ENCODE results near the gene KLHL17. TPM values are rescaled to one million over a fixed set of nuclear protein-coding genes. Genes with fewer than 3 reads are reported as not detected.

KLHL17 gene
- total RNA-seq, 5 donors from 2014 or later (not counting 1 experiment from before 2014, with no cell fraction given): 17.5 to 45.3 (median 37.1) TPM

DNA sequence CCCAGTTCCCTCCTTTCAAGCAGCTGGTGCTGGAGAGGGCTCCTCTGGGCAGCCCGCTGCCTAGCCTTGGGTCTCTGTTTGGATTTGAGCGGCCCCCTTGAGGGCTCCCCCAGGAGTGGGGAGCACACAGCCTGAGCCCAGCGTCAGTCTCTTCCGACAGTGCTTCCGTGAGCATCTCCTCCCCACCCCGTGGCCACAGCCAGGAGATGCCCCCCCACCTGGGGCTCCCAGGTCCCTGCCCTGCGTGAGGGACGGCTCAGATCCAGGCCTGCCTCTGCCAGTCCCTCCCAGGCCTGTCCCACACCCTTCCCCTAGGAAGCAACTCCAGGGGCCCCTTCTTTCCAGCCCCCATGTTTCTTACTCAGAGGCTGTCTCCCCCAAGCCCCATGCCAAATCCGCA lies 33.1 kb upstream of the KLHL17 start:
- H3K27me3 Mint-ChIP-seq: peaks cover 13 to 45% of the 10 kb centered on the region in 2 donors
- H3K9me3 ChIP-seq: no peaks in the 10 kb centered on the region
- ATAC-seq (replicated peaks in 1 of 4): no peak
- H3K4me1 Mint-ChIP-seq: peaks cover 5 to 17% (median 13%) of the 10 kb centered on the region in 3 donors
- peaks cover 7 to 28% of the 10 kb centered on the region in 2 experiments for H3K4me1 ChIP-seq (ENCODE audit: control insufficient read depth in 1 of 2, extremely low read depth in 1 of 2, insufficient read depth in 2 of 2, low read length in 2 of 2)
- ChIA-PET CTCF (no interaction called here), POLR2A (no interaction called here)
- 57% methylated on average over 5 of the region's 9 CpGs for WGBS (ENCODE audit: insufficient coverage)
- no peak overlapping the region for H3K4me3 ChIP-seq (ENCODE audit: control insufficient read depth in 1 of 2, extremely low read depth in 1 of 2, low read length in 1 of 2)
- no peaks in the 10 kb centered on the region for H3K36me3 ChIP-seq (ENCODE audit: control insufficient read depth in 2 of 2, extremely low read depth in 1 of 2, insufficient read depth in 1 of 2, low read length in 1 of 2)
- H3K4me3 Mint-ChIP-seq: no peak overlapping the region
- H3K9me3 Mint-ChIP-seq: no peaks in the 10 kb centered on the region
- H3K27me3 ChIP-seq (replicated peaks in 1 of 2; ENCODE audit: control insufficient read depth in 2 of 2, extremely low read depth in 1 of 2, insufficient read depth in 2 of 2, low read length in 1 of 2): peaks cover 6 to 67% of the 10 kb centered on the region in 2 experiments
- H3K36me3 Mint-ChIP-seq: no peaks in the 10 kb centered on the region
- H3K27ac ChIP-seq (ENCODE audit: low read length): no peak overlapping the region
- H3K27ac Mint-ChIP-seq: no peak overlapping the region
- DNase-seq: no peak

DNA sequence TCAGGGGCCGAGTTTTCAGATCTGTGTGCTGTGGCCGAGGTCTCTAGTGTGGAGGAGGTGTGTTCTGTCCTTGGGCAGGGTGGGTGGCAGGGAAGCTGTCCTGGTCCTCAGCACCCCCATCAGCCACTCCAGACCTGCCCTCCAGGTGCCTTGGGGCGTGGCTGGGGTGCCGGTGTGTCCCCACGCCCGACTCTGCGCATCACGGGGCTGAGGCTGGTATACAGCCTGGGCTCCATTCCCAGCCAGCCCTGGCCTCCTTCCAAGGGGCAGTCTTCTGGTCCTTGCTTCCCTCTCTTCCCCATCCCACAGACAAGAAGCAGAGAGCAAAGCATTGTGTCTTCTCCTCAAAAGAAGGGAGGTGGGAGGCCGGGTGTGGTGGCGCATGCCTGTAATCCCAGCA lies 32.6 kb upstream of the KLHL17 start:
- H3K4me3 Mint-ChIP-seq: no peak overlapping the region
- Histone ChIP-seq H3K27ac (ENCODE audit: low read length) (no peak overlapping the region), H3K4me3 (ENCODE audit: control insufficient read depth in 1 of 2, extremely low read depth in 1 of 2, low read length in 1 of 2) (no peak overlapping the region), H3K4me1 (ENCODE audit: control insufficient read depth in 1 of 2, extremely low read depth in 1 of 2, insufficient read depth in 2 of 2, low read length in 2 of 2) (peaks cover 7 to 23% of the 10 kb centered on the region in 2 experiments), H3K36me3 (ENCODE audit: control insufficient read depth in 2 of 2, extremely low read depth in 1 of 2, insufficient read depth in 1 of 2, low read length in 1 of 2) (no peaks in the 10 kb centered on the region), H3K27me3 (replicated peaks in 1 of 2; ENCODE audit: control insufficient read depth in 2 of 2, extremely low read depth in 1 of 2, insufficient read depth in 2 of 2, low read length in 1 of 2) (peaks cover 6 to 67% of the 10 kb centered on the region in 2 experiments), H3K9me3 (no peaks in the 10 kb centered on the region)
- WGBS (ENCODE audit: insufficient coverage): 78% methylated on average over 6 of the region's 10 CpGs
- peaks cover 5 to 14% (median 13%) of the 10 kb centered on the region in 3 donors for H3K4me1 Mint-ChIP-seq
- H3K36me3 Mint-ChIP-seq: no peaks in the 10 kb centered on the region
- DNase-seq: no peak
- POLR2A ChIA-PET: no interaction called here
- ATAC-seq (replicated peaks in 1 of 4): no peak
- H3K27me3 Mint-ChIP-seq: peaks cover 12 to 39% of the 10 kb centered on the region in 2 donors
- CTCF ChIA-PET: no interaction called here
- no peak overlapping the region for H3K27ac Mint-ChIP-seq
- H3K9me3 Mint-ChIP-seq: no peaks in the 10 kb centered on the region

DNA sequence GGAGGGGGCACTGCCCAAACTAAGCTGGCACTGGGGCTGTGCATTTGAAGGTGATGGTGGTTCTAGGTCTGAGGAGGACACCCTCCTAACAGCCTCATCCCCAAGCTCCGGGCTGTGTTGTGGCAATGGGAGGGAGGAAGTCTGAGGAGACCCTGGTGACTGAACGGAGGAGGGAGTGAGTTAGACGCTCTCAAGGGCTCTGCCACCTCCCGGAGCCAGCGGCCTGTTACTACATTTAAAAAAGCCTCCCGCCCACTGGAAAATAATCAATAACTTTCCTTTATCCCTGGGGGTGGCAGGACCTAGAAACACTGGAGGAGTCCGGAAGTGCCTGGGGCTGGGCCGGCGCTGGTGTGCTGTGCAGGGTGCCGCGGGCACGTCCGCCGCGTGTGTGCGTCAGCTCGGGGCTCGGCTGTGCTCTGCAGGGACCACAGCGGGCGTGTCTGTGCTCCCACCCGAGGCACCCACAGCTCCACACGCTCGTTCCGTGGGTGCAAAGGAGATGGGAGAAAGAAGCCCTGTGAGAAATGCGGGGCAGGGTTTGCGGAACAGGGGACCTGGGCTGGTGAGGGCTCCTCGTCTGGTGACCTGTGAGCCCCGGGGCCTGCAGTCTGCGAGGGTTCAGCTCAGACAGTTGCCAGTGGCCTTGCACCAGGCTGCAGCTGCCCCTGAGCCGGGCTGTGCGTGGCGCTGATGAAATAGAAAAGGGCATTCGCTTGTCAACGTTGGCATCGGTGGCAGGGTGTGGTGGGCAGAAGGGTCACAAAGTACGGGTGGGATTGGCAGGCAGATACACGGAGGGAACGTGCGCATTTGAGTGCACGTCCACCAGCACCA lies 31.3 kb upstream of the KLHL17 start:
- peaks cover 12 to 40% of the 10 kb centered on the region in 2 donors for H3K27me3 Mint-ChIP-seq
- DNase-seq: no peak
- Histone ChIP-seq H3K27ac (ENCODE audit: low read length) (no peak overlapping the region), H3K9me3 (no peaks in the 10 kb centered on the region), H3K36me3 (ENCODE audit: control insufficient read depth in 2 of 2, extremely low read depth in 1 of 2, insufficient read depth in 1 of 2, low read length in 1 of 2) (no peaks in the 10 kb centered on the region), H3K4me1 (ENCODE audit: control insufficient read depth in 1 of 2, extremely low read depth in 1 of 2, insufficient read depth in 2 of 2, low read length in 2 of 2) (peaks cover 0 to 14% of the 10 kb centered on the region in 2 experiments), H3K27me3 (replicated peaks in 1 of 2; ENCODE audit: control insufficient read depth in 2 of 2, extremely low read depth in 1 of 2, insufficient read depth in 2 of 2, low read length in 1 of 2) (peaks cover 4 to 70% of the 10 kb centered on the region in 2 experiments), H3K4me3 (ENCODE audit: control insufficient read depth in 1 of 2, extremely low read depth in 1 of 2, low read length in 1 of 2) (no peak overlapping the region)
- ChIA-PET CTCF (interaction anchor here in 1 of 2 donors (0.5 kb wide), 1 partner anchor 25 kb away, joined by 3 read pairs; no protein-coding TSS in a partner anchor), POLR2A (no interaction called here)
- no peak overlapping the region for H3K4me3 Mint-ChIP-seq
- no peaks in the 10 kb centered on the region for H3K9me3 Mint-ChIP-seq
- no peak for ATAC-seq (replicated peaks in 1 of 4)
- H3K36me3 Mint-ChIP-seq: no peaks in the 10 kb centered on the region
- peaks cover 5 to 8% (median 7%) of the 10 kb centered on the region in 3 donors for H3K4me1 Mint-ChIP-seq
- WGBS (ENCODE audit: insufficient coverage): 87% methylated on average over 32 of the region's 40 CpGs
- H3K27ac Mint-ChIP-seq: no peak overlapping the region

DNA sequence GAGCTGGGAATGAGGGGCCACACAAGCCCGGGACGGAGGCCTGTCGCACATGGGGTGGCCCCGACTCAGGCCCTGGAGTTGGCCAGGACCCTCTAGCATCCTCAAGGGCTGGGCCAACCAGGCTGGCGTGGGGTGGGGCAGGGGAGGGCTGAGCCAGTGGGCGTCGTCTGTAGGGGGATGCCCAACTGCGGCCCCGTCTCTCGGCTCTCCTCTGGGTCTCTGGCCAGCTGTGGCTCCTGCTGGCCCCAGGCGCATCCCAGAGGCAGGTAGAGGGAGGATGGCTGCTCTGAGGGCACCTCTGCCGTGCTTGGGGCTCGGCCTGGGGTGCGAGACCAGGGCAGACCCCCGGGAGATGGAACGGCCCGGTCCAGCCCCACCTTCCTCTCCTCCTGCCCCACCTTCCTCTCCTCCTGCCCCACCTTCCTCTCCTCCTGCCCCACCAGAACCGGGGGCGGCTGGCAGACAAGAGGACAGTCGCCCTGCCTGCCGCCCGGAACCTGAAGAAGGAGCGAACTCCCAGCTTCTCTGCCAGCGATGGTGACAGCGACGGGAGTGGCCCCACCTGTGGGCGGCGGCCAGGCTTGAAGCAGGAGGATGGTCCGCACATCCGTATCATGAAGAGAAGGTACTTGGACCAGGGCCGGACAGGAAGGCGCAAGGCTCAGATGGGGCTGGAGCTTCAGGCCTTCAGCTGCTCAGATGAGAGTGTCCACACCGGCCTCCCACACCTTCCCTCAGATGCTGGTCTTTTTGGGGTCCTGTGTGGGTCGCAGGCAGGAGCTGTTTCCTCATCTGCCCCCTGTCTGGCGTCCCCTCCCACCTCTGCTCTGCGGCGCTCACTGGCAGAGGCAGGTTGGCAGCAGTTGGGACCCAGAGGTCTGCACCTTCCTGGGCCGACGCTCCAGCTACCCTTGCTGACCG lies 30.4 kb upstream of the KLHL17 start:
- peaks cover 4 to 67% of the 10 kb centered on the region in 2 experiments for H3K27me3 ChIP-seq (replicated peaks in 1 of 2; ENCODE audit: control insufficient read depth in 2 of 2, extremely low read depth in 1 of 2, insufficient read depth in 2 of 2, low read length in 1 of 2)
- H3K36me3 Mint-ChIP-seq: no peaks in the 10 kb centered on the region
- H3K27ac Mint-ChIP-seq: no peak overlapping the region
- no peaks in the 10 kb centered on the region for H3K9me3 Mint-ChIP-seq
- peaks cover 0 to 12% of the 10 kb centered on the region in 2 experiments for H3K4me1 ChIP-seq (ENCODE audit: control insufficient read depth in 1 of 2, extremely low read depth in 1 of 2, insufficient read depth in 2 of 2, low read length in 2 of 2)
- DNase-seq: no peak
- H3K9me3 ChIP-seq: no peaks in the 10 kb centered on the region
- H3K4me1 Mint-ChIP-seq: peaks cover 5 to 10% (median 9%) of the 10 kb centered on the region in 3 donors
- no peaks in the 10 kb centered on the region for H3K36me3 ChIP-seq (ENCODE audit: control insufficient read depth in 2 of 2, extremely low read depth in 1 of 2, insufficient read depth in 1 of 2, low read length in 1 of 2)
- H3K27me3 Mint-ChIP-seq: peaks cover 15 to 42% of the 10 kb centered on the region in 2 donors
- POLR2A ChIA-PET: no interaction called here
- H3K4me3 ChIP-seq (ENCODE audit: control insufficient read depth in 1 of 2, extremely low read depth in 1 of 2, low read length in 1 of 2): no peak overlapping the region
- CTCF ChIA-PET: interaction anchor here in 1 of 2 donors (0.5 kb wide), 1 partner anchor 26 kb away, joined by 3 read pairs; no protein-coding TSS in a partner anchor
- H3K27ac ChIP-seq (ENCODE audit: low read length): no peak overlapping the region
- ATAC-seq (replicated peaks in 1 of 4): no peak
- H3K4me3 Mint-ChIP-seq: no peak overlapping the region
- 83% methylated on average over 34 of the region's 40 CpGs for WGBS (ENCODE audit: insufficient coverage)

DNA sequence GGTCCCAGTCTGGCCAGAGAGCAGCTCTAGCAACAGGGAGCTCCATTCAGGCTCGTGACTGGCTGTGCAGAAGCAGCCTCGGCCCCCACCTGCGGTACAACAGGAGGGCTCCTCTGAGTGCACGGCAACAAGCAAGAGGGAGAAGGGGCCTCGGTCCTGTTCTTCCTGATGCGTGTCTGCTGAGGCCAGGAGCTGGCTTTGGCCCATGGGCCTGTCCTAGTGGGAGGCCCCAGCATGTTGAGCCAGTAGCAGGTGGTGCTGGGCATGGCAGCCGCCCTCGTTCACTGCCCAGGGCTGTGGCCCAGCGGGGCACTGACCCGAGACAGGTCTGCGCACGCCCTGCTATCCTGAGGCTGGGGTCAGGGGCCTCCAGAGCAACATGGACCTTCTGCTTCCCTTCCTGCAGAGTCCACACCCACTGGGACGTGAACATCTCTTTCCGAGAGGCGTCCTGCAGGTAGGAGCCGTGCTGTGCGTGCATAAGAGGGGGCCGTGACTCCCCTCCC lies 29.7 kb upstream of the KLHL17 start:
- POLR2A ChIA-PET: no interaction called here
- H3K36me3 Mint-ChIP-seq: no peaks in the 10 kb centered on the region
- Histone ChIP-seq H3K36me3 (ENCODE audit: control insufficient read depth in 2 of 2, extremely low read depth in 1 of 2, insufficient read depth in 1 of 2, low read length in 1 of 2) (no peaks in the 10 kb centered on the region), H3K9me3 (no peaks in the 10 kb centered on the region), H3K4me1 (ENCODE audit: control insufficient read depth in 1 of 2, extremely low read depth in 1 of 2, insufficient read depth in 2 of 2, low read length in 2 of 2) (peaks cover 0 to 14% of the 10 kb centered on the region in 2 experiments), H3K4me3 (ENCODE audit: control insufficient read depth in 1 of 2, extremely low read depth in 1 of 2, low read length in 1 of 2) (no peak overlapping the region), H3K27ac (ENCODE audit: low read length) (no peak overlapping the region), H3K27me3 (replicated peaks in 1 of 2; ENCODE audit: control insufficient read depth in 2 of 2, extremely low read depth in 1 of 2, insufficient read depth in 2 of 2, low read length in 1 of 2) (peaks cover 4 to 70% of the 10 kb centered on the region in 2 experiments)
- DNase-seq: no peak
- H3K4me1 Mint-ChIP-seq: peaks cover 5 to 10% (median 10%) of the 10 kb centered on the region in 3 donors
- no peak overlapping the region for H3K27ac Mint-ChIP-seq
- 77% methylated on average over 18 of the region's 18 CpGs for WGBS (ENCODE audit: insufficient coverage)
- H3K27me3 Mint-ChIP-seq: peaks cover 21 to 48% of the 10 kb centered on the region in 2 donors
- no peak overlapping the region for H3K4me3 Mint-ChIP-seq
- no peaks in the 10 kb centered on the region for H3K9me3 Mint-ChIP-seq
- no peak for ATAC-seq (replicated peaks in 1 of 4)
- CTCF ChIA-PET: no interaction called here

Data from T-cell (primary cell).